Endothelial cell of umbilical vein (primary cell): ENCODE measurements around the gene LRRC61. TPM values are rescaled to one million over a fixed set of nuclear protein-coding genes. Genes with fewer than 3 reads are reported as not detected.

ENCODE experiments used
- BruUV-seq: library from RNA; stranded (reverse); fragments of 400-500 nt; replicated peaks from 2 replicates; lab custom pipeline; 2021; lab: Mats Ljungman, UMichigan
- CTCF ChIA-PET: fragments of 300-600, 350-600 bp; sonication (Branson Sonifier 250); formaldehyde crosslinking; loops from one replicate; lab custom pipeline; 2021; ENCODE audit warnings: antibody characterized with exemption, inconsistent platforms; lab: Charles Lee
- POLR2A ChIA-PET: fragments of 300-600, 350-600 bp; sonication (Branson Sonifier 250); formaldehyde crosslinking; loops from one replicate; lab custom pipeline; 2021; ENCODE audit warnings: antibody characterized with exemption, inconsistent platforms; lab: Charles Lee
- DNase-seq: peaks from one replicate; pipeline ENCODE4 v3.0.0-alpha.2; 2011; ENCODE audit warnings: low read depth, low spot score
- FAIRE-seq: peaks from 2 replicates; lab custom pipeline; 2011; peaks lifted over from hg19 to GRCh38; lab: Jason Lieb, UNC
- H2AFZ ChIP-seq: 2 replicates; pipeline ENCODE4 v1.6.0; 2012; ENCODE audit warnings: low read depth, low read length, control low read depth, inconsistent platforms
- H3K27ac ChIP-seq: 2 replicates; pipeline ENCODE4 v1.5.1; 2011; ENCODE audit warnings: low read depth, mild to moderate bottlenecking, control low read depth, low read length, moderate library complexity; ENCODE audit not compliant: insufficient read depth
- H3K27me3 ChIP-seq, 2 experiments: 2 replicates each; pipeline versions ENCODE4 v1.6.0 to v1.6.1; 2011; ENCODE audit warnings: low read length in 2 of 2, mixed read lengths in 1 of 2; ENCODE audit not compliant: control insufficient read depth in 2 of 2, insufficient read depth in 2 of 2
- H3K36me3 ChIP-seq, 2 experiments: 2 replicates in 1 of 2; 3 replicates in 1 of 2; pipeline ENCODE4 v1.5.1; 2011; ENCODE audit warnings: low read length in 2 of 2, mild to moderate bottlenecking in 1 of 2, moderate library complexity in 1 of 2; ENCODE audit not compliant: control insufficient read depth in 2 of 2, insufficient read depth in 2 of 2; ENCODE audit errors: extremely low read depth in 1 of 2
- H3K4me1 ChIP-seq: 3 replicates; pipeline ENCODE4 v1.5.1; 2011; ENCODE audit warnings: mild to moderate bottlenecking, low read length; ENCODE audit not compliant: control insufficient read depth, insufficient read depth; ENCODE audit errors: extremely low read depth
- H3K4me2 ChIP-seq: 2 replicates; pipeline ENCODE4 v1.6.1; 2011; ENCODE audit warnings: low read length, control low read depth, mixed read lengths; ENCODE audit not compliant: insufficient read depth
- H3K4me3 ChIP-seq, 3 experiments: fragments of 200-600 bp in 1 of 3; sonication (generic), shearing (Covaris generic) in 1 of 3; replicated peaks in 1 of 3; 2 replicates each; pipeline ENCODE4 v1.5.1; 2011 to 2016; ENCODE audit warnings: control low read depth in 3 of 3, low read length in 3 of 3, mild to moderate bottlenecking in 2 of 3, inconsistent platforms in 1 of 3, low read depth in 1 of 3, moderate library complexity in 1 of 3; ENCODE audit not compliant: insufficient read depth in 1 of 3
- H3K79me2 ChIP-seq: 2 replicates; pipeline ENCODE4 v1.6.0; 2012; ENCODE audit warnings: low read length, inconsistent platforms; ENCODE audit not compliant: control insufficient read depth, insufficient read depth
- H3K9ac ChIP-seq: replicated peaks from 2 replicates; pipeline ENCODE3; 2011; ENCODE audit warnings: low read length, control low read depth; ENCODE audit not compliant: insufficient read depth; ENCODE audit errors: extremely low read depth
- H3K9me1 ChIP-seq: replicated peaks from 3 replicates; pipeline ENCODE4 v1.6.0; 2011; ENCODE audit warnings: mild to moderate bottlenecking, low read length; ENCODE audit not compliant: control insufficient read depth, insufficient read depth; ENCODE audit errors: extremely low read depth
- H3K9me3 ChIP-seq: replicated peaks from 2 replicates; pipeline ENCODE4 v1.5.1; 2012; ENCODE audit warnings: low read length, inconsistent platforms; ENCODE audit not compliant: control insufficient read depth, insufficient read depth
- H4K20me1 ChIP-seq: replicated peaks from 2 replicates; pipeline ENCODE3; 2011; ENCODE audit warnings: mild to moderate bottlenecking, low read length; ENCODE audit not compliant: control insufficient read depth, insufficient read depth; ENCODE audit errors: extremely low read depth
- CTCF ChIP-seq, 2 donors: IDR thresholded peaks; 1 replicate in 1 of 2; 2 replicates in 1 of 2; pipeline ENCODE4 v1.5.1; 2011; ENCODE audit warnings: low read length in 2 of 2, mild to moderate bottlenecking in 2 of 2, moderate library complexity in 2 of 2, control low read depth in 1 of 2, inconsistent platforms in 1 of 2, low read depth in 1 of 2; ENCODE audit not compliant: insufficient read depth in 1 of 2; ENCODE audit errors: extremely low read depth in 1 of 2
- EZH2 ChIP-seq: IDR thresholded peaks from 2 replicates; pipeline ENCODE4 v1.6.1; 2012; ENCODE audit warnings: borderline replicate concordance, low read depth, mild to moderate bottlenecking, moderate library complexity, low read length, inconsistent platforms; ENCODE audit not compliant: severe bottlenecking
- FOS ChIP-seq: IDR thresholded peaks from 2 replicates; pipeline ENCODE4 v1.6.1; 2011; ENCODE audit warnings: mild to moderate bottlenecking, low read length, moderate library complexity, borderline replicate concordance; ENCODE audit not compliant: insufficient read depth
- GATA2 ChIP-seq: IDR thresholded peaks from 2 replicates; pipeline ENCODE4 v1.7.0; 2011; ENCODE audit warnings: low read depth, mild to moderate bottlenecking, moderate library complexity, mixed read lengths, low read length; ENCODE audit not compliant: insufficient read length, insufficient read depth
- JUN ChIP-seq: IDR thresholded peaks from 2 replicates; pipeline ENCODE4 v1.6.1; 2011; ENCODE audit warnings: borderline replicate concordance, low read depth; ENCODE audit not compliant: insufficient read length, insufficient read depth
- MYC ChIP-seq: IDR thresholded peaks from one replicate; pipeline ENCODE4 v1.6.1; 2011; ENCODE audit warnings: mild to moderate bottlenecking, low read depth, low read length
- POLR2A ChIP-seq: IDR thresholded peaks from 2 replicates; pipeline ENCODE4 v1.6.1; 2012; ENCODE audit warnings: low read depth, mild to moderate bottlenecking, control low read depth, low read length
- POLR2AphosphoS5 ChIP-seq: IDR thresholded peaks from 2 replicates; pipeline ENCODE4 v1.6.1; 2012; ENCODE audit warnings: low read depth, mild to moderate bottlenecking, control low read depth, low read length, moderate library complexity; ENCODE audit not compliant: insufficient read depth
- dilution Hi-C: fragments of 300-500 bp; cut with MboI; formaldehyde crosslinking; loops from one replicate; pipeline ENCODE4 v1.15.0; 2019; ENCODE audit warnings: low sequenced_read_pairs; ENCODE audit not compliant: extremely low pct_ligation_motif_present
- intact Hi-C: fragments of 100-400 bp; cut with micrococcal nuclease; formaldehyde crosslinking; loops from one replicate; pipeline ENCODE4 v1.10.0; 2022
- polyA plus RNA-seq, 4 experiments: library from polyadenylated mRNA; depleted of rRNA in 3 of 4; stranded (reverse) in 3 of 4; unstranded in 1 of 4; fragments of >200 nt; gene quantifications; 2 replicates each; pipeline versions ENCODE4 v1.2.1 to v1.2.3, GENCODE V29; 2011 to 2012; ENCODE audit warnings: missing spikeins in 1 of 4
- total RNA-seq: library from RNA; stranded (reverse); gene quantifications from 2 replicates; pipeline ENCODE4 v1.2.3, GENCODE V29; 2021
- TF ChIP-seq, protein P1 (sequence below): IDR thresholded peaks from 2 replicates; pipeline ENCODE4 v1.6.1; 2011; ENCODE audit not compliant: insufficient read depth, insufficient read length

LRRC61 gene
- total and polyA plus RNA-seq, 2 donors (not counting 3 experiments of a cell fraction or from before 2014, with no cell fraction given) = 0.72 TPM; not detected in 1

DNA sequence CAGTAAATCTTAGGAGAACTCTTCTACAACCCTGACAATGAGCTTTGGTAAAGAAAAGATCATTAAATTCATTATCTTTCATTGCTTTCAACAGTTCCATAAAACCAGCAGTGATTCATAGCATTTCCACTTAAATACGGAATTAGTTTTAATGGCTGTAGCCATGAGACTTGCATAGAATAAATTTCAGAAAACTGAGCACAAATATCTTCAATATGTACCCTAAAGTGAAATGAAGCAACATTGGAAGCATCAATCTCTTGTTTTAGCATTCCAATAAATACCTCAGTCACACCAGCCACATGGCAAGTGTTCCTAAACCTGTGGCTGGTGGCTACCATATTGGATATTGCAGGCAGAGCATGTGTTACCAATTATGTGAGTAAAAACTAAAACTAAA lies 21.9 kb downstream of the LRRC61 start:
- H4K20me1 ChIP-seq = no peaks in the 10 kb centered on the region
- no peak overlapping the region for H2AFZ ChIP-seq
- no peaks in the 10 kb centered on the region for H3K4me1 ChIP-seq
- no peak overlapping the region for H3K4me2 ChIP-seq
- CTCF ChIA-PET = no interaction called here
- no peaks in the 10 kb centered on the region for H3K9me3 ChIP-seq
- dilution Hi-C loops = no loop called here
- no peak overlapping the region for H3K9ac ChIP-seq
- peaks cover 25 to 32% of the 10 kb centered on the region in 2 experiments for H3K27me3 ChIP-seq
- H3K79me2 ChIP-seq = no peaks in the 10 kb centered on the region
- H3K4me3 ChIP-seq = no peak overlapping the region
- FAIRE-seq (no peak), DNase-seq (no peak)
- H3K27ac ChIP-seq = no peak overlapping the region
- TF ChIP-seq POLR2AphosphoS5 (no peak), JUN (no peak), POLR2A (no peak), GATA2 (no peak), MYC (no peak), FOS (no peak), CTCF (IDR thresholded peaks at IDR 0.05; ENCODE audit: extremely low read depth in 1 of 2, insufficient read depth in 1 of 2, low read depth in 1 of 2, low read length in 2 of 2) (no peak), EZH2 (no peak)
- TF ChIP-seq, protein P1, sequence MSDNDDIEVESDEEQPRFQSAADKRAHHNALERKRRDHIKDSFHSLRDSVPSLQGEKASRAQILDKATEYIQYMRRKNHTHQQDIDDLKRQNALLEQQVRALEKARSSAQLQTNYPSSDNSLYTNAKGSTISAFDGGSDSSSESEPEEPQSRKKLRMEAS = no peak
- POLR2A ChIA-PET = no interaction called here
- H3K9me1 ChIP-seq = no peaks in the 10 kb centered on the region
- H3K36me3 ChIP-seq = no peaks in the 10 kb centered on the region
- no TSS peak for BruUV-seq
- intact Hi-C loops = no loop called here
